ENCODE data around the gene CHP1. TPM values are rescaled to one million over a fixed set of nuclear protein-coding genes. Genes with fewer than 3 reads are reported as not detected.

CHP1 gene
- total and polyA plus RNA-seq, 12 donors = 22.5 to 133 (median 113) TPM

DNA sequence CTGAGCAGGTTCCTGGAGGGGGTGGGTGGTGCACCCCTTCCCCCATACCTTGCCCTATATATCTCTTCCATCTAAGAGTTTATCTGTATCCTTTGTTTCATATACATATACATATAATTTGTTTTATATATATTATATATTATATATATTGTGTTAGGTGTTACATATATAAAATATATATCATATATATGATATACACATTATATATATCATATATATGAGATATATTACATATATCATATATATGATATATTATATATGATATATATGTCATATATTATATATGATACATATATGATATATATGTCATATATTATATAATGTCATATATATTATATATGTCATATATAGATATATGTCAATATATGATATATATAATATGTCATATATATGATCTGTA, 31.6 kb upstream of the CHP1 start:
- H3K9me3 ChIP-seq = peaks cover 0 to 4% (median 0%) of the 10 kb centered on the region in 11 donors
- H3K36me3 ChIP-seq = no peaks in the 10 kb centered on the region
- no peak overlapping the region for H3K27ac ChIP-seq
- H3K4me1 ChIP-seq = no peaks in the 10 kb centered on the region
- H3K27me3 ChIP-seq = peaks cover 0 to 7% (median 0%) of the 10 kb centered on the region in 7 donors
- H3K4me3 ChIP-seq = no peak overlapping the region
- intact Hi-C loops (cut with DNase I) = no loop called here
- DNase-seq (no peak), ATAC-seq (no peak)
- TF ChIP-seq, protein P1, sequence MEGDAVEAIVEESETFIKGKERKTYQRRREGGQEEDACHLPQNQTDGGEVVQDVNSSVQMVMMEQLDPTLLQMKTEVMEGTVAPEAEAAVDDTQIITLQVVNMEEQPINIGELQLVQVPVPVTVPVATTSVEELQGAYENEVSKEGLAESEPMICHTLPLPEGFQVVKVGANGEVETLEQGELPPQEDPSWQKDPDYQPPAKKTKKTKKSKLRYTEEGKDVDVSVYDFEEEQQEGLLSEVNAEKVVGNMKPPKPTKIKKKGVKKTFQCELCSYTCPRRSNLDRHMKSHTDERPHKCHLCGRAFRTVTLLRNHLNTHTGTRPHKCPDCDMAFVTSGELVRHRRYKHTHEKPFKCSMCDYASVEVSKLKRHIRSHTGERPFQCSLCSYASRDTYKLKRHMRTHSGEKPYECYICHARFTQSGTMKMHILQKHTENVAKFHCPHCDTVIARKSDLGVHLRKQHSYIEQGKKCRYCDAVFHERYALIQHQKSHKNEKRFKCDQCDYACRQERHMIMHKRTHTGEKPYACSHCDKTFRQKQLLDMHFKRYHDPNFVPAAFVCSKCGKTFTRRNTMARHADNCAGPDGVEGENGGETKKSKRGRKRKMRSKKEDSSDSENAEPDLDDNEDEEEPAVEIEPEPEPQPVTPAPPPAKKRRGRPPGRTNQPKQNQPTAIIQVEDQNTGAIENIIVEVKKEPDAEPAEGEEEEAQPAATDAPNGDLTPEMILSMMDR (IDR thresholded peaks at IDR 0.05) = no peak

DNA sequence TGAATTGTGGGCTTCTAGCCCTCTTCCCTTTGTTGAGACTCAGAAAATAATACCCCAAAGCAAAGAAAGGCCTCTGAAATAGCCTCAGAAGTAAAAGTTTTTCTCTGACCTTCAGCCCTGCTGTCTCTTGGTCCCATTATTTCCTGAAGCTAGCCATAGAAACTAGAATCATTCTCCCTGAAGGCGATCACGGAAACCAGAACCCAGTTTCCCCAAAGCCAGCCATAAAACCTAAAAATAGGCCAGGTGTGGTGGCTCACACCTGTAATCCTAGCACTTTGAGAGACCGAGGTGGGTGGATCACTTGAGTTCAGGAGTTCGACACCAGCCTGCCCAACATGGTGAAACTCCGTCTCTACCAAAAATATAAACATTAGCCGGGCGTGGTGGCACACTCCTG, 27.7 kb upstream of the CHP1 start:
- DNase-seq (no peak), ATAC-seq (no peak)
- TF ChIP-seq, protein P1 (IDR thresholded peaks at IDR 0.05) = no peak
- H3K4me3 ChIP-seq = no peak overlapping the region
- no peaks in the 10 kb centered on the region for H3K4me1 ChIP-seq
- no peaks in the 10 kb centered on the region for H3K9me3 ChIP-seq
- intact Hi-C loops (cut with DNase I) = no loop called here
- peaks cover 0 to 19% (median 0%) of the 10 kb centered on the region in 7 donors for H3K27me3 ChIP-seq
- H3K36me3 ChIP-seq = no peaks in the 10 kb centered on the region
- no peak overlapping the region for H3K27ac ChIP-seq
- 93 to 98% methylated on average over 7 of the region's 7 CpGs for WGBS, 2 donors

DNA sequence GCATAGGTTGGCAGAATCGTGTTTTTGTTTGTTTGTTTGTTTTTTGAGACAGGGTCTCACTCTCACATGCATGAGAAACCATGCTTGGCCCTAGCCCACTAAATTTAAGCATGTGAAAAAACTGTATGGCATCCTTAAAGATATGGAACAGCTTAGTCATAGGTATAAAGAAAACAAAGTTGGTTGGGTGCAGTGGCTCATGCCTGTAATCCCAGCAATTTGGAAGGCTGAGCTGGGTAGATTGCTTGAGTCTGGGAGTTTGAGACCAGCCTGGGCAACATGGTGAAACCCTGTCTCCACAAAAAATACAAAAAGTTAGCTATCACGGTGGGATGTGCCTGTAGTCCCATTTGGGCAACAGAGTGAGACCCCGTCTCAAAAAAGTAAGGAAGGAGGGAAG, 25.8 kb upstream of the CHP1 start:
- ATAC-seq (no peak), DNase-seq (no peak)
- H3K36me3 ChIP-seq = no peaks in the 10 kb centered on the region
- H3K4me1 ChIP-seq = no peaks in the 10 kb centered on the region
- TF ChIP-seq, protein P1 (IDR thresholded peaks at IDR 0.05) = no peak
- H3K27me3 ChIP-seq = peaks cover 0 to 26% (median 0%) of the 10 kb centered on the region in 7 donors
- H3K9me3 ChIP-seq = no peaks in the 10 kb centered on the region
- intact Hi-C loops (cut with DNase I) = no loop called here
- no peak overlapping the region for H3K4me3 ChIP-seq
- no peak overlapping the region for H3K27ac ChIP-seq
- WGBS, 2 donors = 78 to 82% methylated on average over 3 of the region's 3 CpGs

DNA sequence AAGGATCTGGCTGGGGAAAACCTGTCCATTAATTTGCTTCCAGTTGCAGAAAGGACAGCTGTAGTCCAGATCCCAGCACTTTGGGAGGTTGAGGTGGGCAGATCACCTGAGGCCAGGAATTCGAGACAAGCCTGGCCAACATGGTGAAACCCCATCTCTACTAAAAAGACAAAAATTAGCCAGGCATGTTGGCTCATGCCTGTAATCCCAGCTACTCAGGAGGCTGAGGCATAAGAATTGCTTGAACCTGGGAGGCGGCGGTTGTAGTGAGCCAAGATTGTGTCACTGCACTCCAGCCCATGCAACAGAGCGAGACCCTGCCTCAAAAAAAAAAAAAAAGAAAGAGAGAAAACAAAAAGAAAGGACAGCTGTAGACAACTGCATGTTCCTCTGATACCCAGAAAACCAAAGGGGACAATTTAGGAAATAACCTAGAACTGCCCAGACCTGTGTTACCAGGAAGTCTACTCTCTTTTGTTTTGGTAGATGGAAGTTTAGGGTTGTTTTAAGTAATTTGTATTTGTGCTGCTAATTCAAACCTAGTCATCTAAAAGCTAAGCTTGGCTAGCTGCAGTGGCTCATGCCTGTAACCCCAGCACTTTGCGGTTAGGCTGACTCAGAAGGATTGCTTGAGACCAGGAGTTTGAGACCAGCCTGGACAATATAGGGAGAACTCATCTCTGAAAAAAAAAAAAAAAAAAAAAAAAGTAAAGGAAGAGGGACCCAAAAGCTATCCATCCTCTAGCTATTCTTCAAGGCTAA, 23.2 kb upstream of the CHP1 start:
- Histone ChIP-seq H3K27me3 (peaks cover 0 to 28% (median 6%) of the 10 kb centered on the region in 7 donors), H3K4me1 (no peaks in the 10 kb centered on the region), H3K36me3 (no peaks in the 10 kb centered on the region), H3K27ac (no peak overlapping the region), H3K4me3 (no peak overlapping the region), H3K9me3 (no peaks in the 10 kb centered on the region)
- TF ChIP-seq, protein P1 (IDR thresholded peaks at IDR 0.05) = no peak
- 83 to 93% methylated on average over 5 of the region's 5 CpGs for WGBS, 2 donors
- intact Hi-C loops (cut with DNase I) = no loop called here
- no peak for DNase-seq
- ATAC-seq = no peak

Measured in heart right ventricle (tissue), 16 donors.